Measurements from ENCODE around the gene VEPH1.

VEPH1 gene

GRCh38 chr3:157477441-157477840, 25.8 kb downstream of the VEPH1 start:
- no peaks in the 10 kb centered on the region for H4K20me1 ChIP-seq (ENCODE audit: insufficient read depth, low read length)
- no peaks in the 10 kb centered on the region for H3K36me3 ChIP-seq (replicated peaks; ENCODE audit: low read depth, low read length)
- no peaks in the 10 kb centered on the region for H3K9me3 ChIP-seq (ENCODE audit: insufficient read depth, low read length)
- H3K27me3 ChIP-seq (ENCODE audit: low read depth, low read length): no peaks in the 10 kb centered on the region
- no peak overlapping the region for H2AFZ ChIP-seq (ENCODE audit: low read depth, low read length)
- H3K9ac ChIP-seq (ENCODE audit: low read length): no peak overlapping the region
- TF ChIP-seq EZH2phosphoT487 (IDR thresholded peaks at IDR 0.05; ENCODE audit: low read depth): no peak
- no peak for TF ChIP-seq CTCF (IDR thresholded peaks at IDR 0.05; ENCODE audit: low read depth, low read length)
- H3K79me2 ChIP-seq (ENCODE audit: low read length): no peaks in the 10 kb centered on the region
- no peak overlapping the region for H3K27ac ChIP-seq (ENCODE audit: low read length)
- H3K4me1 ChIP-seq (ENCODE audit: low read length): no peaks in the 10 kb centered on the region
- H3K4me3 ChIP-seq (ENCODE audit: low read length): no peak overlapping the region
- H3K4me2 ChIP-seq (ENCODE audit: low read length): no peak overlapping the region

GRCh38 chr3:157475921-157476414, 27.2 kb downstream of the VEPH1 start:
- TF ChIP-seq EZH2phosphoT487 (IDR thresholded peaks at IDR 0.05; ENCODE audit: low read depth): no peak
- TF ChIP-seq CTCF (IDR thresholded peaks at IDR 0.05; ENCODE audit: low read depth, low read length): no peak

GRCh38 chr3:157472648-157473047, 30.6 kb downstream of the VEPH1 start:
- H3K9me3 ChIP-seq (ENCODE audit: insufficient read depth, low read length): no peaks in the 10 kb centered on the region
- no peaks in the 10 kb centered on the region for H3K36me3 ChIP-seq (replicated peaks; ENCODE audit: low read depth, low read length)
- H3K27ac ChIP-seq (ENCODE audit: low read length): no peak overlapping the region
- H3K4me3 ChIP-seq (ENCODE audit: low read length): no peak overlapping the region
- TF ChIP-seq CTCF (IDR thresholded peaks at IDR 0.05; ENCODE audit: low read depth, low read length) (no peak), EZH2phosphoT487 (IDR thresholded peaks at IDR 0.05; ENCODE audit: low read depth) (no peak)
- peaks cover 8% of the 10 kb centered on the region; the same call in 1 of the 2 replicates for H3K27me3 ChIP-seq (ENCODE audit: low read depth, low read length)
- no peaks in the 10 kb centered on the region for H3K79me2 ChIP-seq (ENCODE audit: low read length)
- no peak overlapping the region for H2AFZ ChIP-seq (ENCODE audit: low read depth, low read length)
- H3K9ac ChIP-seq (ENCODE audit: low read length): no peak overlapping the region
- H3K4me1 ChIP-seq (ENCODE audit: low read length): no peaks in the 10 kb centered on the region
- H4K20me1 ChIP-seq (ENCODE audit: insufficient read depth, low read length): no peaks in the 10 kb centered on the region
- H3K4me2 ChIP-seq (ENCODE audit: low read length): no peak overlapping the region

More at GRCh38 chr3:157475921-157476414, 27.2 kb downstream of the VEPH1 start:
- H3K4me1 ChIP-seq (ENCODE audit: low read length): no peaks in the 10 kb centered on the region
- H2AFZ ChIP-seq (ENCODE audit: low read depth, low read length): no peak overlapping the region
- no peaks in the 10 kb centered on the region for H3K36me3 ChIP-seq (replicated peaks; ENCODE audit: low read depth, low read length)
- no peaks in the 10 kb centered on the region for H3K9me3 ChIP-seq (ENCODE audit: insufficient read depth, low read length)
- H3K27me3 ChIP-seq (ENCODE audit: low read depth, low read length): peaks cover 2% of the 10 kb centered on the region; the same call in 1 of the 2 replicates
- no peaks in the 10 kb centered on the region for H3K79me2 ChIP-seq (ENCODE audit: low read length)
- H3K9ac ChIP-seq (ENCODE audit: low read length): no peak overlapping the region
- H3K27ac ChIP-seq (ENCODE audit: low read length): no peak overlapping the region
- no peaks in the 10 kb centered on the region for H4K20me1 ChIP-seq (ENCODE audit: insufficient read depth, low read length)
- H3K4me3 ChIP-seq (ENCODE audit: low read length): no peak overlapping the region
- no peak overlapping the region for H3K4me2 ChIP-seq (ENCODE audit: low read length)

DNA sequence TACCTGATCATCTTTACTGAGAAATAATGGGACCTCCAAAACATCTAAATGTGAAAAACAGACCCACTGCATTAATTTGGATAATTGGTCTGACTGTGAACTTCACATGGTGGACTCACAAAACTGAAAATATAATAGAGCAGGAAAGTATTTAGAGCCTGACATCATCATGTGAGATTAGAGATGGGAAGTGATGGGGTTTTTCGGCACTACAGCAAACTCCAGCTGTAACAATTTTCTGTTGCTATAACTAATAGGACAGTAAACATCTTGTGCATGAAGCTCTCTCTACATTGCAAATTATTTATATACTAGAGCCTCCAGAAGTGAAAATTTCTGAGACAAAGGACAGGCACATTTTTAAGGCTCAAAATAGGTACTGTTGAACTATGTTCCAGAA, 32.2 kb downstream of the VEPH1 start:
- no peak overlapping the region for H3K4me3 ChIP-seq (ENCODE audit: low read length)
- H3K36me3 ChIP-seq (replicated peaks; ENCODE audit: low read depth, low read length): no peaks in the 10 kb centered on the region
- no peaks in the 10 kb centered on the region for H4K20me1 ChIP-seq (ENCODE audit: insufficient read depth, low read length)
- TF ChIP-seq EZH2phosphoT487 (IDR thresholded peaks at IDR 0.05; ENCODE audit: low read depth): no peak
- TF ChIP-seq CTCF (IDR thresholded peaks at IDR 0.05; ENCODE audit: low read depth, low read length): no peak
- no peak overlapping the region for H3K4me2 ChIP-seq (ENCODE audit: low read length)
- H3K9ac ChIP-seq (ENCODE audit: low read length): no peak overlapping the region
- no peak overlapping the region for H3K27ac ChIP-seq (ENCODE audit: low read length)
- H3K27me3 ChIP-seq (ENCODE audit: low read depth, low read length): peaks cover 8% of the 10 kb centered on the region; the same call in 1 of the 2 replicates
- no peaks in the 10 kb centered on the region for H3K9me3 ChIP-seq (ENCODE audit: insufficient read depth, low read length)
- H3K4me1 ChIP-seq (ENCODE audit: low read length): no peaks in the 10 kb centered on the region
- no peaks in the 10 kb centered on the region for H3K79me2 ChIP-seq (ENCODE audit: low read length)
- H2AFZ ChIP-seq (ENCODE audit: low read depth, low read length): no peak overlapping the region
